ENCODE results near the gene MCF2L2. TPM values are rescaled to one million over a fixed set of nuclear protein-coding genes. Genes with fewer than 3 reads are reported as not detected.

Gene MCF2L2
- total and polyA plus RNA-seq, 2 experiments from 2014 or later: not detected

GRCh38 chr3:183340222-183340621 lies 88.2 kb downstream of the MCF2L2 start:
- Histone ChIP-seq H3K4me2 (ENCODE audit: unreplicated experiment) (no peak overlapping the region), H3K79me2 (ENCODE audit: insufficient read depth) (no peaks in the 10 kb centered on the region), H3K4me1 (ENCODE audit: insufficient read depth) (no peaks in the 10 kb centered on the region), H3K27me3 (replicated peaks; ENCODE audit: insufficient read depth) (no peaks in the 10 kb centered on the region), H3K4me3 (no peak overlapping the region), H3K9me2 (ENCODE audit: insufficient read depth) (no peaks in the 10 kb centered on the region), H3K9ac (no peak overlapping the region), H3K9me3 (ENCODE audit: low read depth) (no peaks in the 10 kb centered on the region), H3K36me3 (ENCODE audit: low read depth) (no peaks in the 10 kb centered on the region), H4K20me1 (ENCODE audit: insufficient read depth) (no peaks in the 10 kb centered on the region), H3K27ac (no peak overlapping the region), H2AFZ (no peak overlapping the region), H3F3A (ENCODE audit: insufficient read depth) (no peaks in the 10 kb centered on the region)
- in situ Hi-C loops (cut with MboI): no loop called here
- no peak for DNase-seq
- TF ChIP-seq EZH2phosphoT487 (IDR thresholded peaks at IDR 0.05; ENCODE audit: insufficient read depth, low read depth): no peak
- no peak for TF ChIP-seq EZH2 (IDR thresholded peaks at IDR 0.05; ENCODE audit: insufficient read depth, poor library complexity, severe bottlenecking)
- WGBS, 2 experiments (ENCODE audit: low coverage in 1 of 2, low lambda C conversion rate in 2 of 2, missing lambda C conversion rate in 2 of 2): 86 to 92% methylated on average over 2 of the region's 2 CpGs

- Histone ChIP-seq H3K27ac (no peak overlapping the region), H2AFZ (no peak overlapping the region), H3K4me2 (ENCODE audit: unreplicated experiment) (no peak overlapping the region), H3K9me3 (ENCODE audit: low read depth) (no peaks in the 10 kb centered on the region), H3K27me3 (replicated peaks; ENCODE audit: insufficient read depth) (no peaks in the 10 kb centered on the region), H3K79me2 (ENCODE audit: insufficient read depth) (no peaks in the 10 kb centered on the region), H3K9ac (no peak overlapping the region), H4K20me1 (ENCODE audit: insufficient read depth) (no peaks in the 10 kb centered on the region), H3K9me2 (ENCODE audit: insufficient read depth) (no peaks in the 10 kb centered on the region), H3K4me1 (ENCODE audit: insufficient read depth) (no peaks in the 10 kb centered on the region), H3F3A (ENCODE audit: insufficient read depth) (no peaks in the 10 kb centered on the region), H3K4me3 (no peak overlapping the region), H3K36me3 (ENCODE audit: low read depth) (no peaks in the 10 kb centered on the region)
- DNase-seq: no peak
- in situ Hi-C loops (cut with MboI): no loop called here
- 71 to 73% methylated on average over 8 of the region's 8 CpGs for WGBS, 2 experiments (ENCODE audit: low coverage in 1 of 2, low lambda C conversion rate in 2 of 2, missing lambda C conversion rate in 2 of 2)
- TF ChIP-seq EZH2 (IDR thresholded peaks at IDR 0.05; ENCODE audit: insufficient read depth, poor library complexity, severe bottlenecking) (no peak), EZH2phosphoT487 (IDR thresholded peaks at IDR 0.05; ENCODE audit: insufficient read depth, low read depth) (no peak)
These were observed 88.8 kb downstream of the MCF2L2 start for GRCh38 chr3:183339461-183340086.

- H2AFZ ChIP-seq: no peak overlapping the region
- no peak overlapping the region for H3K4me2 ChIP-seq (ENCODE audit: unreplicated experiment)
- in situ Hi-C loops (cut with MboI): no loop called here
- H3F3A ChIP-seq (ENCODE audit: insufficient read depth): no peaks in the 10 kb centered on the region
- H3K9me2 ChIP-seq (ENCODE audit: insufficient read depth): no peaks in the 10 kb centered on the region
- 88 to 92% methylated on average over 7 of the region's 7 CpGs for WGBS, 2 experiments (ENCODE audit: low coverage in 1 of 2, low lambda C conversion rate in 2 of 2, missing lambda C conversion rate in 2 of 2)
- H4K20me1 ChIP-seq (ENCODE audit: insufficient read depth): no peaks in the 10 kb centered on the region
- H3K4me1 ChIP-seq (ENCODE audit: insufficient read depth): no peaks in the 10 kb centered on the region
- no peak overlapping the region for H3K27ac ChIP-seq
- no peak for DNase-seq
- no peak overlapping the region for H3K9ac ChIP-seq
- no peaks in the 10 kb centered on the region for H3K36me3 ChIP-seq (ENCODE audit: low read depth)
- no peaks in the 10 kb centered on the region for H3K27me3 ChIP-seq (replicated peaks; ENCODE audit: insufficient read depth)
- TF ChIP-seq EZH2 (IDR thresholded peaks at IDR 0.05; ENCODE audit: insufficient read depth, poor library complexity, severe bottlenecking): no peak
- no peak for TF ChIP-seq EZH2phosphoT487 (IDR thresholded peaks at IDR 0.05; ENCODE audit: insufficient read depth, low read depth)
- H3K4me3 ChIP-seq: no peak overlapping the region
- no peaks in the 10 kb centered on the region for H3K79me2 ChIP-seq (ENCODE audit: insufficient read depth)
- H3K9me3 ChIP-seq (ENCODE audit: low read depth): no peaks in the 10 kb centered on the region
These were observed 89.9 kb downstream of the MCF2L2 start for GRCh38 chr3:183338520-183338919.

- no peak overlapping the region for H2AFZ ChIP-seq
- no peak overlapping the region for H3K4me2 ChIP-seq (ENCODE audit: unreplicated experiment)
- H3K9me3 ChIP-seq (ENCODE audit: low read depth): no peaks in the 10 kb centered on the region
- H3K4me3 ChIP-seq: no peak overlapping the region
- no peak for DNase-seq
- H3K27me3 ChIP-seq (replicated peaks; ENCODE audit: insufficient read depth): no peaks in the 10 kb centered on the region
- H4K20me1 ChIP-seq (ENCODE audit: insufficient read depth): no peaks in the 10 kb centered on the region
- peaks cover 13% of the 10 kb centered on the region for H3K4me1 ChIP-seq (ENCODE audit: insufficient read depth)
- TF ChIP-seq EZH2 (IDR thresholded peaks at IDR 0.05; ENCODE audit: insufficient read depth, poor library complexity, severe bottlenecking): no peak
- TF ChIP-seq EZH2phosphoT487 (IDR thresholded peaks at IDR 0.05; ENCODE audit: insufficient read depth, low read depth): no peak
- in situ Hi-C loops (cut with MboI): no loop called here
- no peaks in the 10 kb centered on the region for H3K9me2 ChIP-seq (ENCODE audit: insufficient read depth)
- H3F3A ChIP-seq (ENCODE audit: insufficient read depth): peaks cover 9% of the 10 kb centered on the region
- no peaks in the 10 kb centered on the region for H3K79me2 ChIP-seq (ENCODE audit: insufficient read depth)
- H3K9ac ChIP-seq: no peak overlapping the region
- 83 to 86% methylated on average over 8 of the region's 8 CpGs for WGBS, 2 experiments (ENCODE audit: low coverage in 1 of 2, low lambda C conversion rate in 2 of 2, missing lambda C conversion rate in 2 of 2)
- no peak overlapping the region for H3K27ac ChIP-seq
- H3K36me3 ChIP-seq (ENCODE audit: low read depth): no peaks in the 10 kb centered on the region
These were observed 95.9 kb downstream of the MCF2L2 start for GRCh38 chr3:183332487-183332886.
